Keratinocyte (primary cell): ENCODE data around the gene TUBGCP4.

Experiments
- CTCF ChIP-seq, 3 experiments: IDR thresholded peaks in 1 of 3; conservative IDR thresholded peaks in 1 of 3; optimal IDR thresholded peaks in 1 of 3; 2 replicates in 2 of 3; 3 replicates in 1 of 3; pipeline versions ENCODE3 to v1.5.1; 2011; ENCODE audit warnings: low read length in 3 of 3, mild to moderate bottlenecking in 3 of 3, moderate library complexity in 2 of 3, control low read depth in 1 of 3, inconsistent platforms in 1 of 3; ENCODE audit not compliant: insufficient read depth in 2 of 3; ENCODE audit errors: extremely low read depth in 1 of 3
- EZH2 ChIP-seq: IDR thresholded peaks from one replicate; pipeline ENCODE4 v1.6.1; 2012; ENCODE audit warnings: inconsistent platforms, mild to moderate bottlenecking, low read length, moderate library complexity

- TF ChIP-seq EZH2: no peak
- TF ChIP-seq CTCF (optimal IDR thresholded peaks at IDR 0.05 in 1 of 3, IDR thresholded peaks at IDR 0.05 in 1 of 3, conservative IDR thresholded peaks at IDR 0.05 in 1 of 3; ENCODE audit: extremely low read depth in 1 of 3, insufficient read depth in 2 of 3, low read length in 3 of 3): no peak
These were observed 40.7 kb upstream of the TUBGCP4 start, which contains the start of gene LCMT2 for GRCh38 chr15:43329960-43330779.
